ENCODE measurements around the gene PTBP3.

DNA sequence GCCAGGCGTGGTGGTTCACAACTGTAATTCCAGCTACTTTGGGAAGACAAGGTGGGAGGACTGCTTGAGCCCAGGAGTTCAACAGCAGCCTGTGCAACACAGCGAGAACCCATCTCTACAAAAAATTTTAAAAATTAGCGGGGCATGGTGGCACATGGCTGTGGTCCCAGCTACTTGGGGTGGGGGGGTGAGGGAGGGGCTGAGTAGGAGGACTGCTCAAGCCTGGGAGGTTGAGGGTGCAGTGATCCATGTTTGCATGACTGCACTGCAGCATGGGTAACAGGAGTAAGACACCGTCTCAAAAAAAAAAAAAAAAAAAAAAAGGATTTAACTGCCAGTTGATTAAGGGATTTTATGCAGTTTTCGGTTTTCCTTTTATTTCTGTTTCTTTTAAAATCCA, 65.0 kb downstream of the PTBP3 start:
- TF ChIP-seq, protein P1, sequence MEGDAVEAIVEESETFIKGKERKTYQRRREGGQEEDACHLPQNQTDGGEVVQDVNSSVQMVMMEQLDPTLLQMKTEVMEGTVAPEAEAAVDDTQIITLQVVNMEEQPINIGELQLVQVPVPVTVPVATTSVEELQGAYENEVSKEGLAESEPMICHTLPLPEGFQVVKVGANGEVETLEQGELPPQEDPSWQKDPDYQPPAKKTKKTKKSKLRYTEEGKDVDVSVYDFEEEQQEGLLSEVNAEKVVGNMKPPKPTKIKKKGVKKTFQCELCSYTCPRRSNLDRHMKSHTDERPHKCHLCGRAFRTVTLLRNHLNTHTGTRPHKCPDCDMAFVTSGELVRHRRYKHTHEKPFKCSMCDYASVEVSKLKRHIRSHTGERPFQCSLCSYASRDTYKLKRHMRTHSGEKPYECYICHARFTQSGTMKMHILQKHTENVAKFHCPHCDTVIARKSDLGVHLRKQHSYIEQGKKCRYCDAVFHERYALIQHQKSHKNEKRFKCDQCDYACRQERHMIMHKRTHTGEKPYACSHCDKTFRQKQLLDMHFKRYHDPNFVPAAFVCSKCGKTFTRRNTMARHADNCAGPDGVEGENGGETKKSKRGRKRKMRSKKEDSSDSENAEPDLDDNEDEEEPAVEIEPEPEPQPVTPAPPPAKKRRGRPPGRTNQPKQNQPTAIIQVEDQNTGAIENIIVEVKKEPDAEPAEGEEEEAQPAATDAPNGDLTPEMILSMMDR (IDR thresholded peaks at IDR 0.05): no peak
- no peak for TF ChIP-seq NR1H2 (CRISPR knock-in tag; IDR thresholded peaks at IDR 0.05)
- TF ChIP-seq ETV6 (CRISPR knock-in tag; IDR thresholded peaks at IDR 0.05): no peak
- TF ChIP-seq, protein P2, sequence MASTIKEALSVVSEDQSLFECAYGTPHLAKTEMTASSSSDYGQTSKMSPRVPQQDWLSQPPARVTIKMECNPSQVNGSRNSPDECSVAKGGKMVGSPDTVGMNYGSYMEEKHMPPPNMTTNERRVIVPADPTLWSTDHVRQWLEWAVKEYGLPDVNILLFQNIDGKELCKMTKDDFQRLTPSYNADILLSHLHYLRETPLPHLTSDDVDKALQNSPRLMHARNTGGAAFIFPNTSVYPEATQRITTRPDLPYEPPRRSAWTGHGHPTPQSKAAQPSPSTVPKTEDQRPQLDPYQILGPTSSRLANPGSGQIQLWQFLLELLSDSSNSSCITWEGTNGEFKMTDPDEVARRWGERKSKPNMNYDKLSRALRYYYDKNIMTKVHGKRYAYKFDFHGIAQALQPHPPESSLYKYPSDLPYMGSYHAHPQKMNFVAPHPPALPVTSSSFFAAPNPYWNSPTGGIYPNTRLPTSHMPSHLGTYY (CRISPR knock-in tag; IDR thresholded peaks at IDR 0.05): no peak
- TF ChIP-seq JUN (CRISPR knock-in tag; IDR thresholded peaks at IDR 0.05): no peak
